ENCODE data around the gene CCDC69. TPM values are rescaled to one million over a fixed set of nuclear protein-coding genes. Genes with fewer than 3 reads are reported as not detected.

Gene CCDC69
- total RNA-seq, 2 experiments from 2014 or later: 119 to 123 TPM

GRCh38 chr5:151173711-151174611 is 49.9 kb downstream of the CCDC69 start:
- peaks cover 20% of the 10 kb centered on the region for H3K36me3 ChIP-seq (ENCODE audit: insufficient read depth, low read length)
- ChIA-PET POLR2A (interaction anchor here (1.2 kb wide), 1 partner anchor 11 kb away, joined by 4 read pairs; no protein-coding TSS in a partner anchor), CTCF (ENCODE audit: unreplicated experiment) (no interaction called here)
- peaks cover 14% of the 10 kb centered on the region for H3K4me1 ChIP-seq (ENCODE audit: insufficient read depth, low read length, poor library complexity, severe bottlenecking)
- no TSS peak for BruUV-seq (replicated peaks)
- no peaks in the 10 kb centered on the region for H3K9me2 ChIP-seq (ENCODE audit: insufficient read depth, low read length)
- H3K9me3 ChIP-seq (ENCODE audit: low read length): no peaks in the 10 kb centered on the region
- intact Hi-C loops (cut with micrococcal nuclease; ENCODE audit: unreplicated experiment): no loop called here
- H2AFZ ChIP-seq (ENCODE audit: low read length): no peak overlapping the region
- no peak overlapping the region for H3K4me2 ChIP-seq (ENCODE audit: low read length)
- TF ChIP-seq CTCF (conservative IDR thresholded peaks at IDR 0.05; ENCODE audit: low read length) (no peak), EZH2phosphoT487 (IDR thresholded peaks at IDR 0.05; ENCODE audit: borderline replicate concordance, low read depth, low read length) (no peak)
- H3K79me2 ChIP-seq (ENCODE audit: insufficient read depth, low read depth, low read length): no peaks in the 10 kb centered on the region
- H3K4me3 ChIP-seq (ENCODE audit: low read depth, low read length, poor library complexity, severe bottlenecking): no peak overlapping the region
- H3K27ac ChIP-seq (ENCODE audit: low read depth, low read length, poor library complexity, severe bottlenecking): no peak overlapping the region
- no peak for DNase-seq (ENCODE audit: low spot score)
- no peaks in the 10 kb centered on the region for H4K20me1 ChIP-seq (ENCODE audit: insufficient read depth, low read length)

- Histone ChIP-seq H3K4me3 (ENCODE audit: low read depth, low read length, poor library complexity, severe bottlenecking) (no peak overlapping the region), H3K4me2 (ENCODE audit: low read length) (no peak overlapping the region), H3K36me3 (ENCODE audit: insufficient read depth, low read length) (no peaks in the 10 kb centered on the region), H3K27ac (ENCODE audit: low read depth, low read length, poor library complexity, severe bottlenecking) (no peak overlapping the region), H2AFZ (ENCODE audit: low read length) (no peak overlapping the region), H3K4me1 (ENCODE audit: insufficient read depth, low read length, poor library complexity, severe bottlenecking) (peaks cover 8% of the 10 kb centered on the region), H3K79me2 (ENCODE audit: insufficient read depth, low read depth, low read length) (no peaks in the 10 kb centered on the region), H3K9me3 (ENCODE audit: low read length) (no peaks in the 10 kb centered on the region), H3K9me2 (ENCODE audit: insufficient read depth, low read length) (no peaks in the 10 kb centered on the region), H4K20me1 (ENCODE audit: insufficient read depth, low read length) (no peaks in the 10 kb centered on the region)
- no TSS peak for BruUV-seq (replicated peaks)
- intact Hi-C loops (cut with micrococcal nuclease; ENCODE audit: unreplicated experiment): no loop called here
- no peak for DNase-seq (ENCODE audit: low spot score)
- ChIA-PET CTCF (ENCODE audit: unreplicated experiment) (no interaction called here), POLR2A (interaction anchor here (0.7 to 1.4 kb wide), 5 partner anchors 36 to 384 kb away, joined by 3 to 5 read pairs (median 3); no protein-coding TSS in a partner anchor)
- no peak for TF ChIP-seq CTCF (conservative IDR thresholded peaks at IDR 0.05; ENCODE audit: low read length)
- no peak for TF ChIP-seq EZH2phosphoT487 (IDR thresholded peaks at IDR 0.05; ENCODE audit: borderline replicate concordance, low read depth, low read length)
These were observed 52.4 kb downstream of the CCDC69 start for GRCh38 chr5:151171529-151171928.

All from OCI-LY7 (cell line).